IPS-15b (cell line): ENCODE results near the gene CEP350.

Source experiments
- H3K27me3 ChIP-seq: one replicate; pipeline ENCODE4 v1.6.1; 2013; ENCODE audit warnings: low read length; ENCODE audit not compliant: control insufficient read depth, insufficient read depth
- H3K36me3 ChIP-seq: one replicate; pipeline ENCODE4 v1.6.1; 2013; ENCODE audit warnings: low read length; ENCODE audit not compliant: control insufficient read depth, insufficient read depth
- H3K4me1 ChIP-seq: one replicate; pipeline ENCODE4 v1.6.1; 2013; ENCODE audit warnings: mild to moderate bottlenecking, low read length; ENCODE audit not compliant: control insufficient read depth, insufficient read depth
- H3K4me3 ChIP-seq: one replicate; pipeline ENCODE4 v1.5.1; 2013; ENCODE audit warnings: low read depth, low read length
- H3K9ac ChIP-seq: one replicate; pipeline ENCODE4 v1.6.1; 2013; ENCODE audit warnings: low read depth, mild to moderate bottlenecking, low read length
- H3K9me3 ChIP-seq: one replicate; pipeline ENCODE4 v1.6.1; 2013; ENCODE audit warnings: mild to moderate bottlenecking, low read length; ENCODE audit not compliant: control insufficient read depth, insufficient read depth

The CEP350 gene

GRCh38 chr1:180141381-180141934, 186.8 kb downstream of the CEP350 start:
- Histone ChIP-seq H3K4me1 (no peaks in the 10 kb centered on the region), H3K9ac (no peak overlapping the region), H3K4me3 (no peak overlapping the region), H3K9me3 (no peaks in the 10 kb centered on the region), H3K27me3 (no peaks in the 10 kb centered on the region), H3K36me3 (no peaks in the 10 kb centered on the region)

- H3K36me3 ChIP-seq: no peaks in the 10 kb centered on the region
- H3K9me3 ChIP-seq: no peaks in the 10 kb centered on the region
- no peak overlapping the region for H3K4me3 ChIP-seq
- H3K4me1 ChIP-seq: no peaks in the 10 kb centered on the region
- no peak overlapping the region for H3K9ac ChIP-seq
- H3K27me3 ChIP-seq: no peaks in the 10 kb centered on the region
Observed at GRCh38 chr1:180143359-180143758, 188.7 kb downstream of the CEP350 start.

- Histone ChIP-seq H3K27me3 (no peaks in the 10 kb centered on the region), H3K9ac (no peak overlapping the region)
Observed at GRCh38 chr1:180144659-180145357, 190.2 kb downstream of the CEP350 start.

GRCh38 chr1:180145446-180145845, 190.8 kb downstream of the CEP350 start:
- no peak overlapping the region for H3K4me3 ChIP-seq

More at GRCh38 chr1:180144659-180145357, 190.2 kb downstream of the CEP350 start:
- Histone ChIP-seq H3K4me1 (no peaks in the 10 kb centered on the region), H3K4me3 (no peak overlapping the region), H3K36me3 (no peaks in the 10 kb centered on the region), H3K9me3 (no peaks in the 10 kb centered on the region)

GRCh38 chr1:180150982-180151381, 196.4 kb downstream of the CEP350 start:
- H3K9me3 ChIP-seq: no peaks in the 10 kb centered on the region
- H3K9ac ChIP-seq: no peak overlapping the region
- peaks cover 3% of the 10 kb centered on the region for H3K4me1 ChIP-seq
- no peak overlapping the region for H3K4me3 ChIP-seq
- H3K27me3 ChIP-seq: peaks cover 33% of the 10 kb centered on the region
- no peaks in the 10 kb centered on the region for H3K36me3 ChIP-seq

More at GRCh38 chr1:180145446-180145845, 190.8 kb downstream of the CEP350 start:
- Histone ChIP-seq H3K4me1 (no peaks in the 10 kb centered on the region), H3K9me3 (no peaks in the 10 kb centered on the region), H3K36me3 (no peaks in the 10 kb centered on the region), H3K27me3 (no peaks in the 10 kb centered on the region), H3K9ac (no peak overlapping the region)

- no peaks in the 10 kb centered on the region for H3K9me3 ChIP-seq
- peaks cover 3% of the 10 kb centered on the region for H3K4me1 ChIP-seq
- no peak overlapping the region for H3K4me3 ChIP-seq
- H3K9ac ChIP-seq: no peak overlapping the region
- H3K36me3 ChIP-seq: no peaks in the 10 kb centered on the region
- H3K27me3 ChIP-seq: peaks cover 38% of the 10 kb centered on the region
Observed at GRCh38 chr1:180151508-180151907, 196.9 kb downstream of the CEP350 start.

GRCh38 chr1:180152588-180152987, 198.0 kb downstream of the CEP350 start:
- Histone ChIP-seq H3K27me3 (peaks cover 39% of the 10 kb centered on the region), H3K4me3 (no peak overlapping the region), H3K36me3 (no peaks in the 10 kb centered on the region), H3K9ac (no peak overlapping the region), H3K4me1 (peaks cover 3% of the 10 kb centered on the region), H3K9me3 (no peaks in the 10 kb centered on the region)

GRCh38 chr1:180153032-180153431, 198.4 kb downstream of the CEP350 start:
- Histone ChIP-seq H3K4me1 (peaks cover 3% of the 10 kb centered on the region), H3K4me3 (no peak overlapping the region), H3K36me3 (no peaks in the 10 kb centered on the region), H3K9me3 (no peaks in the 10 kb centered on the region), H3K9ac (no peak overlapping the region), H3K27me3 (peaks cover 39% of the 10 kb centered on the region)

GRCh38 chr1:180154003-180154324, 199.4 kb downstream of the CEP350 start:
- Histone ChIP-seq H3K4me1 (peaks cover 3% of the 10 kb centered on the region), H3K9me3 (no peaks in the 10 kb centered on the region), H3K27me3 (peaks cover 39% of the 10 kb centered on the region), H3K36me3 (no peaks in the 10 kb centered on the region), H3K4me3 (peak overlapping the region; percentile 93), H3K9ac (peak overlapping the region; percentile 42)

- Histone ChIP-seq H3K9me3 (no peaks in the 10 kb centered on the region), H3K4me1 (peaks cover 3% of the 10 kb centered on the region), H3K27me3 (peaks cover 39% of the 10 kb centered on the region), H3K4me3 (peak within 1 kb of the TSS; percentile 93), H3K36me3 (no peaks in the 10 kb centered on the region), H3K9ac (peak within 1 kb of the TSS; percentile 67)
Observed at GRCh38 chr1:180154325-180155181, 199.9 kb downstream of the CEP350 start, which contains the start of gene QSOX1. Gene QSOX1, plus strand, starts transcription at chr1:180154869. Its CDS starts 39 bp downstream, at chr1:180154908.

GRCh38 chr1:180155182-180155682, 200.6 kb downstream of the CEP350 start:
- H3K4me3 ChIP-seq: peak overlapping the region; percentile 76
- peak overlapping the region; percentile 41 for H3K9ac ChIP-seq
- no peaks in the 10 kb centered on the region for H3K36me3 ChIP-seq
- H3K27me3 ChIP-seq: peaks cover 39% of the 10 kb centered on the region
- no peaks in the 10 kb centered on the region for H3K9me3 ChIP-seq
- peaks cover 7% of the 10 kb centered on the region for H3K4me1 ChIP-seq
